AG20443 (cell line): Measurements from ENCODE around the gene LDLRAD4.
"Not testable (repeated sequence)": the region's sequence is repeated elsewhere in the genome, so short reads cannot be mapped to it uniquely, and the experiment has no call there.

Experiments used
- DNase-seq: peaks from one replicate; pipeline ENCODE4 v3.0.0; 2012; ENCODE audit warnings: low spot score, mixed read lengths

LDLRAD4 gene

GRCh38 chr18:13677350-13677749 is 458.8 kb downstream of the LDLRAD4 start:
- DNase-seq, result not testable (repeated sequence)

- DNase-seq, result no peak
Observed at GRCh38 chr18:13680612-13681011, 462.1 kb downstream of the LDLRAD4 start.

- no peak for DNase-seq
Observed at GRCh38 chr18:13681701-13682100, 463.1 kb downstream of the LDLRAD4 start.

- no peak for DNase-seq
Observed at GRCh38 chr18:13684546-13684945, 466.0 kb downstream of the LDLRAD4 start.

- no peak for DNase-seq
Observed at GRCh38 chr18:13688191-13689136, 469.9 kb downstream of the LDLRAD4 start.

GRCh38 chr18:13690060-13690459 is 471.5 kb downstream of the LDLRAD4 start:
- not testable (repeated sequence) for DNase-seq

GRCh38 chr18:13695337-13695736 is 476.8 kb downstream of the LDLRAD4 start:
- DNase-seq, result not testable (repeated sequence)

- no peak for DNase-seq
Observed at GRCh38 chr18:13696961-13697360, 478.4 kb downstream of the LDLRAD4 start.

GRCh38 chr18:13700153-13700552 is 481.6 kb downstream of the LDLRAD4 start:
- DNase-seq, result no peak
